Activated T-helper 17 cell treated with anti-CD3 and anti-CD28 coated beads, Interleukin-2, amount 50 U/mL, for 72 hours (primary cell): ENCODE measurements around the gene IFIT3. TPM values are rescaled to one million over a fixed set of nuclear protein-coding genes. Genes with fewer than 3 reads are reported as not detected.
A peak's percentile ranks its signal among the peaks of the same experiment; 100 is the strongest.

Experiments used
- ATAC-seq: fragments of 150-1000 bp; cut with Tn5 transposase; replicated peaks from 2 replicates; pipeline ENCODE4 v1.10.0; 2021; ENCODE audit warnings: mild to moderate bottlenecking, moderate library complexity
- H3K27ac Mint-ChIP-seq: one replicate; pipeline ENCODE4 v1.8.0; 2022; ENCODE audit warnings: mixed read lengths
- H3K27me3 Mint-ChIP-seq: one replicate; pipeline ENCODE4 v1.8.0; 2022; ENCODE audit warnings: mixed read lengths
- H3K36me3 Mint-ChIP-seq: one replicate; pipeline ENCODE4 v1.8.0; 2022; ENCODE audit warnings: low read depth, mild to moderate bottlenecking, mixed read lengths
- H3K4me1 Mint-ChIP-seq: one replicate; pipeline ENCODE4 v1.8.0; 2022; ENCODE audit warnings: mixed read lengths
- H3K4me3 Mint-ChIP-seq: one replicate; pipeline ENCODE4 v1.8.0; 2022; ENCODE audit warnings: mild to moderate bottlenecking, mixed read lengths
- H3K9me3 Mint-ChIP-seq: one replicate; pipeline ENCODE4 v1.8.0; 2022; ENCODE audit warnings: mixed read lengths
- total RNA-seq, 2 donors: library from RNA; stranded (reverse); gene quantifications; one replicate each; pipeline ENCODE4 v1.2.3, GENCODE V29; 2022

The IFIT3 gene
- total RNA-seq, 2 donors from 2014 or later = 2.5 to 4.3 TPM

- ATAC-seq = no peak
- Mint-ChIP-seq H3K27ac (no peak overlapping the region), H3K4me3 (no peak overlapping the region), H3K36me3 (no peaks in the 10 kb centered on the region), H3K4me1 (peaks cover 4% of the 10 kb centered on the region), H3K27me3 (peaks cover 5% of the 10 kb centered on the region), H3K9me3 (no peaks in the 10 kb centered on the region)
Observed at GRCh38 chr10:89369156-89370105, 41.6 kb downstream of the IFIT3 start.

GRCh38 chr10:89371079-89371478 is 43.3 kb downstream of the IFIT3 start:
- Mint-ChIP-seq H3K36me3 (no peaks in the 10 kb centered on the region), H3K27me3 (peaks cover 5% of the 10 kb centered on the region), H3K4me3 (no peak overlapping the region), H3K9me3 (no peaks in the 10 kb centered on the region), H3K27ac (no peak overlapping the region), H3K4me1 (peaks cover 4% of the 10 kb centered on the region)
- ATAC-seq = no peak

GRCh38 chr10:89371987-89372386 is 44.2 kb downstream of the IFIT3 start:
- H3K4me3 Mint-ChIP-seq = no peak overlapping the region
- no peak overlapping the region for H3K27ac Mint-ChIP-seq
- H3K36me3 Mint-ChIP-seq = no peaks in the 10 kb centered on the region
- peaks cover 5% of the 10 kb centered on the region for H3K27me3 Mint-ChIP-seq
- no peaks in the 10 kb centered on the region for H3K9me3 Mint-ChIP-seq
- no peak for ATAC-seq
- peaks cover 4% of the 10 kb centered on the region for H3K4me1 Mint-ChIP-seq

DNA sequence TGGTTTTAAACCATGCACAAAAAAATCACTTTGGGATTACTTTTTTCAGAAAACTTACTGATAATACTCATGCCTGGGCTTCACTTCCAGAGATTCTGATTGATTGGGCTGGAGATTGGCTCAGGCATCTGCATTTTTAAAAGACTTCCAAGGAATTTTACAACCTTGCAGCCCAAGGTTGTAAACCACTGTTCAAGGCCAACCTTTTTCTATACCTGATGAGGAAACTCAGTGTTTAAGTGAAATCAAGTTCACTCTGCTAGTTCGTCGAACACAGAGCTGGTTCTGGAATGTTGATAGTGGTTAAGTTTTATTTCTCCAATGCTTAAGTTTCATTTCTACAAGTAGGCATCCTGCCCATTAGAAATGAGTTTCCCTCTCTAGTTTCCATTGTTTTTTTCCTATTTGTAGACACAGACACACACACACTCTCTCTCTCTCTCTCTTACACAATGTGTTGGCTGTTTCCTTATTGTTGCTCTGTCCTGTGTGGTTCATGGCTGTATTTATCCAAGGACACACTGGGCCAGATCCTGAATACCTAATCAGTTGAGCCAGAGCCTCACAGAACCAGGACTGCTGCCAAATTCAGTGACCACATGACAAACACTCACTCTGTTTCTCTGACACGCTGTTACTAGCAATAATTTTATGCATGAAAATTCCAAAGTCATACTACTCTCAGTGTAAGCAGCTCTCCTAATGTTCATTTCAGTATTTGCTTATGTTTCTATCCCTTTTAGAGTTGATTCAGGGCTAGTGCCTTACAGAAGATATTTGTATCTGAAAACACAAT is 46.3 kb downstream of the IFIT3 start:
- peaks cover 5% of the 10 kb centered on the region for H3K27me3 Mint-ChIP-seq
- H3K27ac Mint-ChIP-seq = no peak overlapping the region
- no peaks in the 10 kb centered on the region for H3K9me3 Mint-ChIP-seq
- no peaks in the 10 kb centered on the region for H3K36me3 Mint-ChIP-seq
- no peaks in the 10 kb centered on the region for H3K4me1 Mint-ChIP-seq
- H3K4me3 Mint-ChIP-seq = no peak overlapping the region
- ATAC-seq = no peak

DNA sequence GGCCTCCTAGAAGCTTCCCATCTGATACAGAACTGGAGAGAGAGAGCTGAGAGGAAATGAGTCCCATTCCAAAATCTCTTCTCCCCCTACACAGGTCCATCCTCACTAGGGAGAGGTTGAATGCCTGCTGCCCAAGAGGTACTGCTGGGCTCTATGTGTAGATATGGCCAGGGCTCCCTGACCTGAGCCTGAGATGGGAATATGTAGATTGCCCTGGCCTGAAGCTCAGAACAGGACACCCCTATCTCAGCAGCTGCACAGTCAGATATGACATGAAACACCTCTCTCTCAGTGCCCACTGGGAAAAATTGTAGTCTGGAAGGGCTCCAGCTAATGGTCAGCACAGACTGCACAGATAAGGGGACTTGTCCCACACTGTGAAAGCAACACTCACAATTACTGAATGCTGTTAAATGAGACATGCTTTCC is 46.9 kb downstream of the IFIT3 start:
- ATAC-seq = no peak
- Mint-ChIP-seq H3K4me1 (no peaks in the 10 kb centered on the region), H3K36me3 (no peaks in the 10 kb centered on the region), H3K4me3 (no peak overlapping the region), H3K27me3 (peaks cover 5% of the 10 kb centered on the region), H3K27ac (no peak overlapping the region), H3K9me3 (no peaks in the 10 kb centered on the region)

DNA sequence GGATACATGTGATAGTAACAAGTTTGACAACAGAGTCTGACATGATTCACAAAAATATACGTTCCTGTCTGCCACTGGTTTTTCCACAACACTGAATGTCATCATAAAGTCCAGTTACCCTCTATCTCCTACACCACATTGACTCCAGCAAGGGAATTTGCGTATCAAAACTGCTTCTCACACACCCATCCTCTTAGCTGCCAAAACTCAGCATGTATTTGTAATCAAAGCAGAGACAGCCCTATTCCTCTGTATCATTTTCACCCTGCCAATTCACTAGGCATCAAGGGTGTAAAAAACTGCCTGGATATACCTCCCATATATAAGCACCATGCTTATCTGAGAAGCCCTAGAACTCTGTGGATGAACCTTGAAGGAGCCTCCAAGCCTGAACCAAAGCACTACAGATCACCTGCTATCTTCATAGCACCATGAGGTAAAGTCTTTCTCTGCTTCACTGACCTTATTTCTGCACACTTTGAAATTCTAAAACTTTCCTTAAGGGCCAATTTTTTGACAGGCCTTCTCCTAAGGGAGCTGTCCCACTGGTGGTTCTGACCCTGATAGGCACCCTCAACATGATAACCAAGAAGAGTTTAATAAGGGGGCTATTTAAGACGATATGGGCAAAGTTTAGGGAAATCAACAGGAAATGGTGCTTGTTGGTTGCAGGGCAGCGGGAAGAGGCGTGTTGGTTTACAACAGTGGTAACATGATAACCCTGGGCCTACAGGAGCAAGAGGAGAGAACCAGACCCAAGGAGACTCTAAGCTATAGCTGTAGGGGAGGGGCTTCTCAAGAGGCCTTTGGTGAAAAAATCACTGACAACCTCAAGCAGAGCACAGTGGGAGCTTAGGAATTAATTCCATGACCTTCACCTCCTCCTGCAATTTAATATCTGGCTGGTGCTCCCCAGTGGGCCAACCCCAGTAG is 50.2 kb downstream of the IFIT3 start, which contains the start of gene IFIT1B:
Gene IFIT1B, plus strand, starts transcription at position 352 of the 933 bp plus-strand sequence. Its CDS starts 80 bp downstream, at position 432.
- ATAC-seq = no peak
- no peaks in the 10 kb centered on the region for H3K9me3 Mint-ChIP-seq
- no peaks in the 10 kb centered on the region for H3K4me1 Mint-ChIP-seq
- no peaks in the 10 kb centered on the region for H3K27me3 Mint-ChIP-seq
- no peak within 1 kb of the TSS for H3K4me3 Mint-ChIP-seq
- H3K36me3 Mint-ChIP-seq = no peaks in the 10 kb centered on the region
- no peak within 1 kb of the TSS for H3K27ac Mint-ChIP-seq

DNA sequence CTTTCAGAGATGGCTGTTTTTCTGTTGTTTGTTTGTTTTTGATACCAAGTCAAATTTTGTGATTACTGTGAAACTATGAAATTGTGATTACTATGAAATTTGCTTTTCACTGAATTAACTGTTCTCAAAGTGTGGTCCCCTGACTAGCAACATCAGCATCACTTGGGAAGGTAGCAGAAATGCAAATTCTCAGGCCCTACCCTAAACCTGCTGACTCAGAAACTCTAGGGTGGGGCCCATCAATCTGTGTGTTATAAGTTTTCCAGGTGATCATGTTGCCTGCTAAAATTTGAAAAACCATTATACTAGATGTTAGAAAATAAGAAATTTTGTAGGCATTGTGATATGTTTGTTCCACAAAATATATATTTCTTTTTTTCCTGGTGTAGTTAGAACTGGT is 51.3 kb downstream of the IFIT3 start:
- Mint-ChIP-seq H3K4me1 (no peaks in the 10 kb centered on the region), H3K9me3 (no peaks in the 10 kb centered on the region), H3K27me3 (no peaks in the 10 kb centered on the region), H3K27ac (no peak overlapping the region), H3K36me3 (no peaks in the 10 kb centered on the region), H3K4me3 (no peak overlapping the region)
- no peak for ATAC-seq

- Mint-ChIP-seq H3K9me3 (no peaks in the 10 kb centered on the region), H3K27ac (no peak overlapping the region), H3K36me3 (no peaks in the 10 kb centered on the region), H3K4me3 (no peak overlapping the region), H3K4me1 (no peaks in the 10 kb centered on the region), H3K27me3 (no peaks in the 10 kb centered on the region)
- ATAC-seq = peak; percentile 54
Observed at GRCh38 chr10:89382757-89383156, 55.0 kb downstream of the IFIT3 start.

- Mint-ChIP-seq H3K36me3 (no peaks in the 10 kb centered on the region), H3K4me1 (no peaks in the 10 kb centered on the region), H3K27me3 (no peaks in the 10 kb centered on the region), H3K9me3 (no peaks in the 10 kb centered on the region), H3K27ac (no peak overlapping the region), H3K4me3 (no peak overlapping the region)
- no peak for ATAC-seq
Observed at GRCh38 chr10:89384474-89385340, 56.9 kb downstream of the IFIT3 start.

GRCh38 chr10:89388806-89389205 is 61.0 kb downstream of the IFIT3 start:
- peaks cover 8% of the 10 kb centered on the region for H3K4me1 Mint-ChIP-seq
- H3K9me3 Mint-ChIP-seq = no peaks in the 10 kb centered on the region
- no peaks in the 10 kb centered on the region for H3K36me3 Mint-ChIP-seq
- no peak for ATAC-seq
- no peaks in the 10 kb centered on the region for H3K27me3 Mint-ChIP-seq
- H3K4me3 Mint-ChIP-seq = no peak overlapping the region
- no peak overlapping the region for H3K27ac Mint-ChIP-seq

DNA sequence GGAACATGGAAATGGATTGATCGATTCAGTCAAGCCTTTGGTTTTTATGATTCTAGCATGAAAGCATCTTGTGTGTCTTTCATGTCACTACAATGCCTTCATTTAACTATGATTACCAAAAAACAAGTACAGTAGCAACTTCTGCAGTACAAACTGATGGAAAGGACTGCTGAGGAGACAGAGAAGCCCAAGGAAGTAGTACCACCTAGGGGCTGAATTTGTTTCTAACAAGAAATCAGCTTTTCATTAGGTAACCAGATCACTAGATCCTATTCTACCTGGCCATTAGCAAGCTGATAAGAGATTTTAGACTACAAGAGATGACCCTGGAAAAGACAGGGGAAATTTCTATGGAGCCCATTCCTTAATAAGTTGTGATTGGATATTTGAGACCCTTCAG is 61.5 kb downstream of the IFIT3 start:
- no peak overlapping the region for H3K4me3 Mint-ChIP-seq
- peaks cover 8% of the 10 kb centered on the region for H3K4me1 Mint-ChIP-seq
- no peak overlapping the region for H3K27ac Mint-ChIP-seq
- H3K36me3 Mint-ChIP-seq = no peaks in the 10 kb centered on the region
- ATAC-seq = no peak
- H3K9me3 Mint-ChIP-seq = no peaks in the 10 kb centered on the region
- H3K27me3 Mint-ChIP-seq = no peaks in the 10 kb centered on the region
